ENCODE data around the gene SH3RF3.

Gene SH3RF3

DNA sequence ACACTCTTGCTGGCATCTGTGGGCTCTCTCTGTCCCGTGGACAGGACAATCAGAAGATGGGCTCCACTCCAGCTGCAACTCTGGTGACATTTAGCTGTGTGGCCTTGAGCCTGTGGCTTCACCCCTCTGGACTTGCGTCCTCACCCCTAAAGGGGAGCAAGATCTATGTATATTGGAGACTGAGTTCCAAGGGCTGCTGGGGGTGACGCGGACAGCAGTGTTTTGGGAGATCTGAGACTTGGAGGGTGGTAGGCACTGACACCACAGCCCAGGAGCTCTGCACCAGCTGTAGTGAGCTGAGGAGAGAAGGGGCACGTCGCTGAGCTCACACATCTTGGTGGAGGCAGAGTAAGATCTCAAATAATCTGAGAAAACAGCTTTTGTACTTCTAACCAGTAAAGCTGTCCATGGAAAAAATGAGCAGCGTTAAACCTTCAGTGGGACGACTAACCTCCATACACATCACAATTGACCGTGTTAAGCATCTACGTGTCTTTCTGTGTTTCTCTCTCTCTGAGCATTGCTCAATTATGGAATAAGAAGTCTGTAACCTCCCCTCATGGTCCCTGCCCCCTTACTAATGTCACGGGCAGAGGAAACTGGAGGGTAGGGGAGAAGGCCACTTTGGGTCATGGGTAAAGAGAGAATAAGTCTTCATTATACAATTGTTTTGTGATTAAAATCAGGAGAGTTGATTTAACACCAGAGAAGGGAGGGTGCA, 85.8 kb downstream of the SH3RF3 start:
- no peak overlapping the region for H3K4me3 ChIP-seq (ENCODE audit: low read depth, low read length)
- no peak for DNase-seq (ENCODE audit: low read depth)
- TF ChIP-seq, protein P1, sequence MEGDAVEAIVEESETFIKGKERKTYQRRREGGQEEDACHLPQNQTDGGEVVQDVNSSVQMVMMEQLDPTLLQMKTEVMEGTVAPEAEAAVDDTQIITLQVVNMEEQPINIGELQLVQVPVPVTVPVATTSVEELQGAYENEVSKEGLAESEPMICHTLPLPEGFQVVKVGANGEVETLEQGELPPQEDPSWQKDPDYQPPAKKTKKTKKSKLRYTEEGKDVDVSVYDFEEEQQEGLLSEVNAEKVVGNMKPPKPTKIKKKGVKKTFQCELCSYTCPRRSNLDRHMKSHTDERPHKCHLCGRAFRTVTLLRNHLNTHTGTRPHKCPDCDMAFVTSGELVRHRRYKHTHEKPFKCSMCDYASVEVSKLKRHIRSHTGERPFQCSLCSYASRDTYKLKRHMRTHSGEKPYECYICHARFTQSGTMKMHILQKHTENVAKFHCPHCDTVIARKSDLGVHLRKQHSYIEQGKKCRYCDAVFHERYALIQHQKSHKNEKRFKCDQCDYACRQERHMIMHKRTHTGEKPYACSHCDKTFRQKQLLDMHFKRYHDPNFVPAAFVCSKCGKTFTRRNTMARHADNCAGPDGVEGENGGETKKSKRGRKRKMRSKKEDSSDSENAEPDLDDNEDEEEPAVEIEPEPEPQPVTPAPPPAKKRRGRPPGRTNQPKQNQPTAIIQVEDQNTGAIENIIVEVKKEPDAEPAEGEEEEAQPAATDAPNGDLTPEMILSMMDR (IDR thresholded peaks at IDR 0.05; ENCODE audit: insufficient read depth, low read depth, low read length, missing control alignments) = no peak

DNA sequence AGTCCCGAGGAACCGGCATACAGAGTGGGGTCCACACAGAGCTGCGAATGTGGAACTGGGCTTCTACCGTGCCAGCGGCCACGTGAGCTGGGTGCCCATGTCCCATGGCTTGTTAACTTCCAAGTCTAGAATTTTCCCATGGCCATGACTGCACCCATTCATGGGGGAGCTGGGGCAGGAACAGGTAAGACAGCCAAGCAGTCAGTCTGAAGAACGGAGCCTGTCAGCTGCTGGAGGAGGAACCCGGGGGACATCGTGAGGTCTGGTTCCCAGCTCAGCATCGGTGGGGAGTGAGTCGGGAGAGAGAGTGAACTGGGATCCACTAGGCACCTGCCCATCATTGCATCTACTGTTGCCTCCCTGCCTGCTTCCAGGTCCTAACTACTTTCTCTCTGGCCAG, 86.9 kb downstream of the SH3RF3 start:
- no peak for DNase-seq (ENCODE audit: low read depth)
- no peak overlapping the region for H3K4me3 ChIP-seq (ENCODE audit: low read depth, low read length)
- TF ChIP-seq, protein P1 (IDR thresholded peaks at IDR 0.05; ENCODE audit: insufficient read depth, low read depth, low read length, missing control alignments) = no peak

DNA sequence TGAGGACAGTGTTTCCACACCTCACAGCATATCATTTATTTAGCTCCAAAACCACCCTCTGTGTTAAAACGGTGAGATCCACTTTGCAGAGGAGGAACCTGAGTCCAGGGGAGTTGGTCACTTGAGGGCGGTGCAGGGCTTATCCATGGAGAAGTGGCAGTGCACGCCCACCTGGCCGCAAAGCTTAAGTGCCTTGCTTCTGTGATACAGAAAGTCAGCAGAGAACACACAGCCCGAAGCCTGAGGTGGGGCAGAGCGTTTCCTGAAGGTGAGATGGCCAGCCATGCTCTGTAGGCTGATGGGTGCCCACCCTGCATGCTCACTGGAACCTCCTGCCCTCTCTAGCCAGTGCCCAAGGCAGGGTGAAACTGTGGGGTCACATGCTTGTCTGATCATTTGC, 87.3 kb downstream of the SH3RF3 start:
- DNase-seq (ENCODE audit: low read depth) = no peak
- TF ChIP-seq, protein P1 (IDR thresholded peaks at IDR 0.05; ENCODE audit: insufficient read depth, low read depth, low read length, missing control alignments) = no peak
- H3K4me3 ChIP-seq (ENCODE audit: low read depth, low read length) = no peak overlapping the region

DNA sequence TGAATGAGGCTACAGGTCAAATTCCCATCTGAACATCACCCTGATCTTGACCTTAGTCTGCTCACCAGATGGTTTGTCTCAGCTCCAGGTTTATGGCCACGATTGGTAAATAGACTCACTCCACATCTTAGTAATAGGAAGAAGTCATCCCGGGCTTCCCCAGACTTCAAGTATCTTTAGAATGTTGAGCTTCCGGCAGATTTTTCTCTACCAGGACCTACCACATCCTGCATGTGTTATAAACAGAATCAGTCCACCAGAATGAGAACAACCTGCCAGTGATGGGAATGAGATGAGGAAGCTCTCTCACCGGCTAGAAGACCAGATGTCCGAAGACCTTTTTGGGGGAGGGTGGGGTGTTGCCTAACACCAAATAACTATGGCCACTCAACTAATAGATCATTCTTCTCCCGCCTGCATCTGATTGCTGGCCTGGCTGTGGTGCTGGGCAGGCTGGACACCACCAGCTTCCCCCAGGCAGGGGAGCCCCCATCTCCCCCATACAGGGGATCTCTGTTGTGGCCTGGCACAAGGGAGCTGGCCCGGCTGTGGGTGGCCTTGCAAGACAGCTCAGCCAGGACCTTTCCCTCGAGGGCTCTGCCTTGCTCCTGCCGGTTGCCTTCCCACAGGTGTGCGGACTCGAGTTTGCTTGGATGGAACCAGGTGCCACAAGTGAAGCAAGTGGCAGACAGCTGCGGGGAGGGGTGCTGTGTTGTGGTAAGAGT, 88.5 kb downstream of the SH3RF3 start:
- peak; percentile 77 for DNase-seq (ENCODE audit: low read depth)
- H3K4me3 ChIP-seq (ENCODE audit: low read depth, low read length) = peak overlapping the region; percentile 22
- TF ChIP-seq, protein P1 (IDR thresholded peaks at IDR 0.05; ENCODE audit: insufficient read depth, low read depth, low read length, missing control alignments) = no peak

DNA sequence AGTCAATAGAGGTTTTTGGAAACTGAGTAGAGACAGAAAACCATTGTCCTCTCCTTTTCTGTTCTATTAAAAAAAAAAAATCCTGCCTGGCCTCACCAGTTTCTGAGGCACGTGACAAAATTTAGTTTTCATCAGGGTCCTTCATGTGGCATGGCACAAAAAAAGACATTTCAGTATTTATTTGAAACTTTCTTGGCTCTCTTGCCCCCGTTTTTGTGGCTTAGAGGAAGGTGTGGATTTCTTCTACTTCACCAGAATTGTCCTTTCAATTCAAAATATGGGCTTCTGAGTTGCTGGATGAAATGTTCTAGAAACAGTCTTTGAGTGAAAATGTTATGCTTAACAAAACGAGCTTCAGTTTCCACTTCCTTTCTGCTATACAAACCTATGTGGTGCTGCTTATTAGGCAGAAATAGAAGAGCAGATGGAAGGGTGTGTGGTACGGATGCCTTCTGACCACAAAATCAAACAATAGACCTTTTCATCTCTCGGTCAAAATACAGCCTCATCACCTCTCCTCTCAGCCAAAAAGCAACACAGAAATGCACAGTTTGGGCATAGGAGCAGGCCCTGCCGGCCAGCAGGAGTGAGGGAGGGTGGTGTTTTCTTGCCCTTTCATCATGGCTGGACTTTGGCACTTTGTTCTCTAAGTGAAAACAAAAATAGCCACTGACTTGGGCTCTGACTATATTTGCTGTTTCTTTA, 89.2 kb downstream of the SH3RF3 start:
- TF ChIP-seq, protein P1 (IDR thresholded peaks at IDR 0.05; ENCODE audit: insufficient read depth, low read depth, low read length, missing control alignments) = no peak
- DNase-seq (ENCODE audit: low read depth) = peak; percentile 83
- H3K4me3 ChIP-seq (ENCODE audit: low read depth, low read length) = peak overlapping the region; percentile 22

DNA sequence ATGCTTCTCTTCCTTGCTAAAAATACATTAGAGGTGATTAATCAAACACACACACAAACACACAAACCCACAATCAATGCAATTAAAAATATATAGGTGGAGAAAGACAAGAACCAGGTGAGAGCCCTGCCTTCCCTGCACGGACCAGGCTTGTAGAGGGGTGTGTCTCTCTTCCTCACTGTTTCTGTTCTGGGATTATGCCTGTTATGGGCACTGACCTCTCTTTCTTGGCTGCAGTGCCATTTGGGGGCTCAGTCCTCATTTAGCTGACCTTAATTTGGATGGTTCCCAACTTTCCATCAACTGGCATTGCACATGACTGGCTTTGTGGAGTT, 89.8 kb downstream of the SH3RF3 start:
- TF ChIP-seq, protein P1 (IDR thresholded peaks at IDR 0.05; ENCODE audit: insufficient read depth, low read depth, low read length, missing control alignments) = no peak
- no peak for DNase-seq (ENCODE audit: low read depth)
- no peak overlapping the region for H3K4me3 ChIP-seq (ENCODE audit: low read depth, low read length)
